Measurements from ENCODE around the gene PLPPR3. TPM values are rescaled to one million over a fixed set of nuclear protein-coding genes. Genes with fewer than 3 reads are reported as not detected.

The PLPPR3 gene
- total RNA-seq, 1 experiment from 2014 or later: 57.9 TPM

- H3K9me3 ChIP-seq (ENCODE audit: control insufficient read depth, low read depth, low read length): no peaks in the 10 kb centered on the region
- H2AK5ac ChIP-seq (ENCODE audit: insufficient read length, low read length): no peak overlapping the region
- H2BK5ac ChIP-seq (ENCODE audit: insufficient read length, low read length): no peak overlapping the region
- WGBS (ENCODE audit: extremely low coverage, insufficient read length, low lambda C conversion rate): no CpG with 5 or more reads among the region's 72 CpGs
- no peaks in the 10 kb centered on the region for H3K79me2 ChIP-seq (ENCODE audit: insufficient read depth, low read length)
- no peak overlapping the region for H3K4me3 Mint-ChIP-seq
- no peak overlapping the region for H2BK15ac ChIP-seq (ENCODE audit: low read depth, low read length)
- H4K5ac ChIP-seq (ENCODE audit: insufficient read length, low read depth, low read length): no peak overlapping the region
- no peak overlapping the region for H3K4me2 ChIP-seq (ENCODE audit: insufficient read depth, insufficient read length, low read length)
- H3K79me1 ChIP-seq (ENCODE audit: insufficient read depth, low read depth, low read length, poor library complexity, severe bottlenecking): no peaks in the 10 kb centered on the region
- no peak for TF ChIP-seq CTCF (conservative IDR thresholded peaks at IDR 0.05)
- no peaks in the 10 kb centered on the region; a peak in 1 of 5 replicates for H3K9me3 Mint-ChIP-seq
- H3K27ac ChIP-seq (ENCODE audit: insufficient read length, low read depth, low read length): no peak overlapping the region
- H3K9ac ChIP-seq (ENCODE audit: extremely low read depth, insufficient read length, low read length): no peak overlapping the region
- H2BK120ac ChIP-seq (ENCODE audit: low read depth, low read length, poor library complexity, severe bottlenecking): no peak overlapping the region
- no peak overlapping the region for H3K56ac ChIP-seq (ENCODE audit: insufficient read length, low read depth, low read length)
- no peak overlapping the region for H2BK12ac ChIP-seq (ENCODE audit: insufficient read length, low read depth, low read length)
- H3T11ph ChIP-seq (ENCODE audit: low read length): no peak overlapping the region
- H3K4me1 ChIP-seq (ENCODE audit: insufficient read depth, low read length): no peaks in the 10 kb centered on the region
- no peak for DNase-seq
- no peaks in the 10 kb centered on the region for H4K20me1 ChIP-seq (ENCODE audit: control insufficient read depth, insufficient read depth, insufficient read length)
- no peak overlapping the region for H2AFZ ChIP-seq (ENCODE audit: low read length)
- H2BK20ac ChIP-seq (ENCODE audit: low read depth, low read length, poor library complexity, severe bottlenecking): no peak overlapping the region
- no peak overlapping the region for H3K14ac ChIP-seq (ENCODE audit: insufficient read depth, low read length)
- H3K23me2 ChIP-seq (ENCODE audit: insufficient read length, low read depth, low read length, poor library complexity, severe bottlenecking): no peaks in the 10 kb centered on the region
- H3K4ac ChIP-seq (ENCODE audit: low read depth, low read length): no peak overlapping the region
- no peak overlapping the region for H4K8ac ChIP-seq (replicated peaks; ENCODE audit: insufficient read length, low read depth, low read length)
- H3K27me3 Mint-ChIP-seq (ENCODE audit: low read depth): peaks cover 3% of the 10 kb centered on the region; the same call in 1 of the 2 replicates
- 0 out of 4 replicates have a peak, but pooled peaks cover 0 to 3% of the 10 kb centered on the region in 2 experiments for H3K4me1 Mint-ChIP-seq
- no peak overlapping the region for H3K27ac Mint-ChIP-seq
- no peak overlapping the region for H4K91ac ChIP-seq (ENCODE audit: insufficient read length, low read depth, low read length)
- H3K23ac ChIP-seq (ENCODE audit: insufficient read length, low read depth, low read length): no peak overlapping the region
- no peaks in the 10 kb centered on the region for H3K27me3 ChIP-seq (ENCODE audit: insufficient read depth, low read length)
- no peak overlapping the region for H3K18ac ChIP-seq (ENCODE audit: insufficient read length, low read depth, low read length)
- H3K36me3 Mint-ChIP-seq (ENCODE audit: insufficient read depth in 1 of 3, low read depth in 3 of 3): peaks cover 34 to 61% (median 61%) of the 10 kb centered on the region in 3 experiments
These were observed 9.0 kb downstream of the PLPPR3 start for GRCh38 chr19:812747-813218.

Measured in H9 (cell line).